HEK293 (cell line): ENCODE results near the gene SLFNL1.

Experiments
- BCL11A ChIP-seq: fragments of 450-650 bp; formaldehyde crosslinking; IDR thresholded peaks from 2 replicates; pipeline ENCODE4 v1.5.1; 2016; ENCODE audit warnings: low read depth, missing biosample characterization, missing genetic modification characterization
- FEZF1 ChIP-seq: fragments of 450-650 bp; formaldehyde crosslinking; IDR thresholded peaks from 2 replicates; pipeline ENCODE4 v1.5.1; 2016; ENCODE audit warnings: missing biosample characterization, missing genetic modification characterization
- GLI4 ChIP-seq: fragments of 450-650 bp; formaldehyde crosslinking; IDR thresholded peaks from 2 replicates; pipeline ENCODE4 v1.5.1; 2016; ENCODE audit warnings: missing biosample characterization, missing genetic modification characterization
- IKZF3 ChIP-seq: fragments of 450-650 bp; IDR thresholded peaks from 2 replicates; pipeline ENCODE4 v1.5.0; 2018; ENCODE audit warnings: missing biosample characterization, mild to moderate bottlenecking, missing genetic modification characterization, moderate library complexity
- KLF7 ChIP-seq: fragments of 450-650 bp; formaldehyde crosslinking; IDR thresholded peaks from 2 replicates; pipeline ENCODE4 v1.5.1; 2016; ENCODE audit warnings: missing biosample characterization, missing genetic modification characterization, borderline replicate concordance
- PRDM1 ChIP-seq: fragments of 450-650 bp; formaldehyde crosslinking; IDR thresholded peaks from 2 replicates; pipeline ENCODE4; 2016; ENCODE audit warnings: missing biosample characterization, missing genetic modification characterization
- SETDB1 ChIP-seq: IDR thresholded peaks from one replicate; pipeline ENCODE4 v1.6.1; 2017; ENCODE audit warnings: mild to moderate bottlenecking, low read length, moderate library complexity, mixed read lengths; ENCODE audit not compliant: insufficient read length
- SP3 ChIP-seq: fragments of 450-650 bp; formaldehyde crosslinking; IDR thresholded peaks from 2 replicates; pipeline ENCODE4 v1.5.1; 2016; ENCODE audit warnings: missing biosample characterization, missing genetic modification characterization
- TRIM28 ChIP-seq: IDR thresholded peaks from 2 replicates; pipeline ENCODE4 v1.6.1; 2011; ENCODE audit warnings: low read length, control low read depth, borderline replicate concordance
- ZBTB20 ChIP-seq: fragments of 450-650 bp; formaldehyde crosslinking; IDR thresholded peaks from 2 replicates; pipeline ENCODE4 v1.5.1; 2016; ENCODE audit warnings: missing biosample characterization, missing genetic modification characterization
- ZBTB48 ChIP-seq: fragments of 450-650 bp; formaldehyde crosslinking; IDR thresholded peaks from 2 replicates; pipeline ENCODE4 v1.5.1; 2016; ENCODE audit warnings: missing biosample characterization, missing genetic modification characterization
- ZIC2 ChIP-seq: fragments of 450-650 bp; formaldehyde crosslinking; IDR thresholded peaks from 2 replicates; pipeline ENCODE4 v1.5.1; 2016; ENCODE audit warnings: missing biosample characterization, missing genetic modification characterization
- ZNF133 ChIP-seq: fragments of 450-650 bp; formaldehyde crosslinking; IDR thresholded peaks from 2 replicates; pipeline ENCODE4 v1.5.1; 2016; ENCODE audit warnings: missing biosample characterization, missing genetic modification characterization
- ZNF175 ChIP-seq: fragments of 450-650 bp; formaldehyde crosslinking; IDR thresholded peaks from 2 replicates; pipeline ENCODE4 v1.5.1; 2016; ENCODE audit warnings: missing biosample characterization, missing genetic modification characterization
- ZNF184 ChIP-seq: fragments of 450-650 bp; IDR thresholded peaks from 2 replicates; pipeline ENCODE4 v1.5.1; 2018; ENCODE audit warnings: missing biosample characterization, mild to moderate bottlenecking, missing genetic modification characterization
- ZNF248 ChIP-seq: fragments of 450-650 bp; formaldehyde crosslinking; IDR thresholded peaks from 2 replicates; pipeline ENCODE4 v1.5.1; 2017; ENCODE audit warnings: missing biosample characterization, missing genetic modification characterization
- ZNF266 ChIP-seq: fragments of 450-650 bp; formaldehyde crosslinking; IDR thresholded peaks from 2 replicates; pipeline ENCODE4 v1.5.1; 2016; ENCODE audit warnings: missing biosample characterization, missing genetic modification characterization, low read depth
- ZNF341 ChIP-seq: fragments of 450-650 bp; formaldehyde crosslinking; IDR thresholded peaks from 2 replicates; pipeline ENCODE4; 2016; ENCODE audit warnings: low read depth, missing biosample characterization, missing genetic modification characterization
- ZNF391 ChIP-seq: fragments of 450-650 bp; formaldehyde crosslinking; IDR thresholded peaks from 2 replicates; pipeline ENCODE4 v1.5.1; 2016; ENCODE audit warnings: low read depth, missing biosample characterization, missing genetic modification characterization, borderline replicate concordance
- ZNF416 ChIP-seq: fragments of 450-650 bp; formaldehyde crosslinking; IDR thresholded peaks from 2 replicates; pipeline ENCODE4 v1.5.1; 2016; ENCODE audit warnings: missing biosample characterization, missing genetic modification characterization
- ZNF521 ChIP-seq: fragments of 450-650 bp; formaldehyde crosslinking; IDR thresholded peaks from 2 replicates; pipeline ENCODE4 v1.5.1; 2017; ENCODE audit warnings: missing biosample characterization, mild to moderate bottlenecking, missing genetic modification characterization
- ZNF626 ChIP-seq: fragments of 450-650 bp; sonication (Bioruptor Pico); formaldehyde crosslinking; IDR thresholded peaks from 2 replicates; pipeline ENCODE4 v1.5.1; 2018; ENCODE audit warnings: missing biosample characterization, missing genetic modification characterization, inconsistent platforms
- ZNF658 ChIP-seq: fragments of 450-650 bp; formaldehyde crosslinking; IDR thresholded peaks from 2 replicates; pipeline ENCODE4; 2016; ENCODE audit warnings: missing biosample characterization, missing genetic modification characterization
- ZNF670 ChIP-seq: fragments of 450-650 bp; formaldehyde crosslinking; IDR thresholded peaks from 2 replicates; pipeline ENCODE4 v1.5.1; 2016; ENCODE audit warnings: missing biosample characterization, missing genetic modification characterization, low read depth
- ZNF747 ChIP-seq: fragments of 450-650 bp; formaldehyde crosslinking; IDR thresholded peaks from 2 replicates; pipeline ENCODE4 v1.5.1; 2016; ENCODE audit warnings: missing biosample characterization, missing genetic modification characterization
- ZNF776 ChIP-seq: fragments of 450-650 bp; formaldehyde crosslinking; IDR thresholded peaks from 2 replicates; pipeline ENCODE4 v1.5.0; 2017; ENCODE audit warnings: missing biosample characterization, missing genetic modification characterization, borderline replicate concordance
- ZNF830 ChIP-seq: fragments of 450-650 bp; IDR thresholded peaks from 2 replicates; pipeline ENCODE4 v1.5.0; 2018; ENCODE audit warnings: missing biosample characterization, missing genetic modification characterization, low read depth, mild to moderate bottlenecking, moderate library complexity
- ZNF843 ChIP-seq: fragments of 450-650 bp; formaldehyde crosslinking; IDR thresholded peaks from 2 replicates; pipeline ENCODE4 v1.5.1; 2016; ENCODE audit warnings: missing biosample characterization, missing genetic modification characterization
- ZSCAN4 ChIP-seq: fragments of 450-650 bp; formaldehyde crosslinking; IDR thresholded peaks from 2 replicates; pipeline ENCODE4 v1.5.1; 2017; ENCODE audit warnings: missing biosample characterization, missing genetic modification characterization
- TF ChIP-seq, protein P1 (sequence below): fragments of 450-650 bp; formaldehyde crosslinking; IDR thresholded peaks from 2 replicates; pipeline ENCODE4 v1.5.1; 2016; ENCODE audit warnings: missing biosample characterization, missing genetic modification characterization
- TF ChIP-seq, protein P2 (sequence below): fragments of 450-650 bp; formaldehyde crosslinking; IDR thresholded peaks from 2 replicates; pipeline ENCODE4 v1.5.1; 2016; ENCODE audit warnings: missing biosample characterization, missing genetic modification characterization
- TF ChIP-seq, protein P3 (sequence below): fragments of 450-650 bp; formaldehyde crosslinking; IDR thresholded peaks from 2 replicates; pipeline ENCODE4 v1.5.1; 2016; ENCODE audit warnings: missing biosample characterization, missing genetic modification characterization
- TF ChIP-seq, protein P4 (sequence below): fragments of 450-650 bp; formaldehyde crosslinking; IDR thresholded peaks from 2 replicates; pipeline ENCODE4 v1.5.1; 2016; ENCODE audit warnings: missing biosample characterization, missing genetic modification characterization

SLFNL1 gene

GRCh38 chr1:40979241-40980067 is 42.1 kb downstream of the SLFNL1 start, which contains the start of gene CTPS1 (continued):
- TF ChIP-seq, protein P1, sequence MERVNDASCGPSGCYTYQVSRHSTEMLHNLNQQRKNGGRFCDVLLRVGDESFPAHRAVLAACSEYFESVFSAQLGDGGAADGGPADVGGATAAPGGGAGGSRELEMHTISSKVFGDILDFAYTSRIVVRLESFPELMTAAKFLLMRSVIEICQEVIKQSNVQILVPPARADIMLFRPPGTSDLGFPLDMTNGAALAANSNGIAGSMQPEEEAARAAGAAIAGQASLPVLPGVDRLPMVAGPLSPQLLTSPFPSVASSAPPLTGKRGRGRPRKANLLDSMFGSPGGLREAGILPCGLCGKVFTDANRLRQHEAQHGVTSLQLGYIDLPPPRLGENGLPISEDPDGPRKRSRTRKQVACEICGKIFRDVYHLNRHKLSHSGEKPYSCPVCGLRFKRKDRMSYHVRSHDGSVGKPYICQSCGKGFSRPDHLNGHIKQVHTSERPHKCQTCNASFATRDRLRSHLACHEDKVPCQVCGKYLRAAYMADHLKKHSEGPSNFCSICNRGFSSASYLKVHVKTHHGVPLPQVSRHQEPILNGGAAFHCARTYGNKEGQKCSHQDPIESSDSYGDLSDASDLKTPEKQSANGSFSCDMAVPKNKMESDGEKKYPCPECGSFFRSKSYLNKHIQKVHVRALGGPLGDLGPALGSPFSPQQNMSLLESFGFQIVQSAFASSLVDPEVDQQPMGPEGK = peak; percentile 84
- TF ChIP-seq ZNF658 = no peak
- no peak for TF ChIP-seq ZNF175 (tag by site-specific recombination)
- TF ChIP-seq, protein P2, sequence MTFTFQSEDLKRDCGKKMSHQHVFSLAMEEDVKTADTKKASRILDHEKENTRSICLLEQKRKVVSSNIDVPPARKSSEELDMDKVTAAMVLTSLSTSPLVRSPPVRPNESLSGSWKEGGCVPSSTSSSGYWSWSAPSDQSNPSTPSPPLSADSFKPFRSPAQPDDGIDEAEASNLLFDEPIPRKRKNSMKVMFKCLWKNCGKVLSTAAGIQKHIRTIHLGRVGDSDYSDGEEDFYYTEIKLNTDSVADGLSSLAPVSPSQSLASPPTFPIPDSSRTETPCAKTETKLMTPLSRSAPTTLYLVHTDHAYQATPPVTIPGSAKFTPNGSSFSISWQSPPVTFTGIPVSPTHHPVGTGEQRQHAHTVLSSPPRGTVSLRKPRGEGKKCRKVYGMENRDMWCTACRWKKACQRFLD (tag by site-specific recombination) = peak; percentile 90
- TF ChIP-seq BCL11A (tag by site-specific recombination) = no peak
- TF ChIP-seq KLF7 (tag by site-specific recombination) = peak; percentile 77; the same call in 1 of the 2 replicates
- no peak for TF ChIP-seq FEZF1
- TF ChIP-seq ZNF391 (tag by site-specific recombination) = no peak
- TF ChIP-seq ZNF416 = no peak
- TF ChIP-seq ZNF184 = no peak
- peak; percentile 46; the same call in 1 of the 2 replicates for TF ChIP-seq ZIC2 (tag by site-specific recombination)
- TF ChIP-seq ZNF747 (tag by site-specific recombination) = no peak
- no peak for TF ChIP-seq IKZF3 (tag by site-specific recombination)
- no peak for TF ChIP-seq ZNF776 (tag by site-specific recombination)
- no peak for TF ChIP-seq ZNF830 (tag by site-specific recombination)
- TF ChIP-seq, protein P3, sequence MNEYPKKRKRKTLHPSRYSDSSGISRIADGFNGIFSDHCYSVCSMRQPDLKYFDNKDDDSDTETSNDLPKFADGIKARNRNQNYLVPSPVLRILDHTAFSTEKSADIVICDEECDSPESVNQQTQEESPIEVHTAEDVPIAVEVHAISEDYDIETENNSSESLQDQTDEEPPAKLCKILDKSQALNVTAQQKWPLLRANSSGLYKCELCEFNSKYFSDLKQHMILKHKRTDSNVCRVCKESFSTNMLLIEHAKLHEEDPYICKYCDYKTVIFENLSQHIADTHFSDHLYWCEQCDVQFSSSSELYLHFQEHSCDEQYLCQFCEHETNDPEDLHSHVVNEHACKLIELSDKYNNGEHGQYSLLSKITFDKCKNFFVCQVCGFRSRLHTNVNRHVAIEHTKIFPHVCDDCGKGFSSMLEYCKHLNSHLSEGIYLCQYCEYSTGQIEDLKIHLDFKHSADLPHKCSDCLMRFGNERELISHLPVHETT = no peak
- TF ChIP-seq ZBTB48 = no peak
- 0 out of 2 replicates have a peak, but pooled peaks have one; percentile 28 for TF ChIP-seq ZNF341 (tag by site-specific recombination)
- peak; percentile 73 for TF ChIP-seq SP3
- TF ChIP-seq ZNF521 (tag by site-specific recombination) = no peak
- TF ChIP-seq SETDB1 = peak; percentile 24
- no peak for TF ChIP-seq GLI4 (tag by site-specific recombination)
- TF ChIP-seq ZBTB20 = peak; percentile 59; the same call in 1 of the 2 replicates
- TF ChIP-seq ZNF626 (tag by site-specific recombination) = no peak
- no peak for TF ChIP-seq PRDM1
- TF ChIP-seq ZNF266 = no peak
- no peak for TF ChIP-seq ZNF248 (tag by site-specific recombination)
- TF ChIP-seq ZNF843 = peak; percentile 78; the same call in 1 of the 2 replicates
- TF ChIP-seq, protein P4, sequence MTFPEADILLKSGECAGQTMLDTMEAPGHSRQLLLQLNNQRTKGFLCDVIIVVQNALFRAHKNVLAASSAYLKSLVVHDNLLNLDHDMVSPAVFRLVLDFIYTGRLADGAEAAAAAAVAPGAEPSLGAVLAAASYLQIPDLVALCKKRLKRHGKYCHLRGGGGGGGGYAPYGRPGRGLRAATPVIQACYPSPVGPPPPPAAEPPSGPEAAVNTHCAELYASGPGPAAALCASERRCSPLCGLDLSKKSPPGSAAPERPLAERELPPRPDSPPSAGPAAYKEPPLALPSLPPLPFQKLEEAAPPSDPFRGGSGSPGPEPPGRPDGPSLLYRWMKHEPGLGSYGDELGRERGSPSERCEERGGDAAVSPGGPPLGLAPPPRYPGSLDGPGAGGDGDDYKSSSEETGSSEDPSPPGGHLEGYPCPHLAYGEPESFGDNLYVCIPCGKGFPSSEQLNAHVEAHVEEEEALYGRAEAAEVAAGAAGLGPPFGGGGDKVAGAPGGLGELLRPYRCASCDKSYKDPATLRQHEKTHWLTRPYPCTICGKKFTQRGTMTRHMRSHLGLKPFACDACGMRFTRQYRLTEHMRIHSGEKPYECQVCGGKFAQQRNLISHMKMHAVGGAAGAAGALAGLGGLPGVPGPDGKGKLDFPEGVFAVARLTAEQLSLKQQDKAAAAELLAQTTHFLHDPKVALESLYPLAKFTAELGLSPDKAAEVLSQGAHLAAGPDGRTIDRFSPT (tag by site-specific recombination) = peak; percentile 94
- TF ChIP-seq ZNF133 (tag by site-specific recombination) = no peak
- TF ChIP-seq ZSCAN4 = peak; percentile 29; the same call in 1 of the 2 replicates
- no peak for TF ChIP-seq TRIM28
- TF ChIP-seq ZNF670 (tag by site-specific recombination) = no peak
